Lower lobe of right lung (tissue), 2 donors: Measurements from ENCODE around the gene METTL9. TPM values are rescaled to one million over a fixed set of nuclear protein-coding genes. Genes with fewer than 3 reads are reported as not detected.
A peak's percentile ranks its signal among the peaks of the same experiment; 100 is the strongest.
"Not testable (repeated sequence)": the region's sequence is repeated elsewhere in the genome, so short reads cannot be mapped to it uniquely, and the experiment has no call there.

Source experiments
- ATAC-seq, 2 donors: fragments of 200-7000 bp; cut with Tn5 transposase; one replicate each; pipeline ENCODE4 v1.9.1; 2020 to 2022; ENCODE audit warnings: mild to moderate bottlenecking in 2 of 2, moderate library complexity in 2 of 2
- DNase-seq: peaks from one replicate; pipeline ENCODE4 v3.0.0-alpha.2; 2020
- H3K27ac ChIP-seq: fragments of 200-600 bp; one replicate; pipeline ENCODE4 v1.8.0; 2022
- H3K27me3 ChIP-seq: fragments of 200-600 bp; one replicate; pipeline ENCODE4 v1.8.0; 2022; ENCODE audit warnings: low read depth
- H3K36me3 ChIP-seq: fragments of 200-600 bp; one replicate; pipeline ENCODE4 v1.8.0; 2022; ENCODE audit warnings: mild to moderate bottlenecking
- H3K4me1 ChIP-seq: fragments of 200-600 bp; one replicate; pipeline ENCODE4 v1.8.0; 2022
- H3K4me3 ChIP-seq: fragments of 200-600 bp; one replicate; pipeline ENCODE4 v1.8.0; 2022; ENCODE audit warnings: mild to moderate bottlenecking
- H3K9me3 ChIP-seq: fragments of 200-600 bp; one replicate; pipeline ENCODE4 v1.8.0; 2022
- intact Hi-C: fragments of 100-400 bp; cut with DNase I; formaldehyde crosslinking; loops from one replicate; pipeline ENCODE4 v1.11.0; 2022
- total RNA-seq: library from RNA; stranded (reverse); fragmentation: NEBNext Ultra II Directional; extraction: Animal tissue kit (Norgen Biotek cat#: 25700); gene quantifications from one replicate; pipeline ENCODE4 v1.2.1, GENCODE V29; 2021
- TF ChIP-seq, protein P1 (sequence below): fragments of 200-600 bp; IDR thresholded peaks from one replicate; pipeline ENCODE4 v1.8.0; 2022; ENCODE audit warnings: antibody characterized with exemption, mild to moderate bottlenecking
- donor health status: DM: no; HTN: yes; CAD: no; lungs with severe emphysema.

Gene METTL9
- total RNA-seq, 1 donor from 2014 or later, result 74.1 TPM

GRCh38 chr16:21580807-21581206, 18.6 kb upstream of the METTL9 start:
- Histone ChIP-seq H3K9me3 (no peaks in the 10 kb centered on the region), H3K36me3 (no peaks in the 10 kb centered on the region), H3K4me1 (no peaks in the 10 kb centered on the region), H3K27me3 (no peaks in the 10 kb centered on the region), H3K4me3 (no peak overlapping the region), H3K27ac (no peak overlapping the region)
- TF ChIP-seq, protein P1, sequence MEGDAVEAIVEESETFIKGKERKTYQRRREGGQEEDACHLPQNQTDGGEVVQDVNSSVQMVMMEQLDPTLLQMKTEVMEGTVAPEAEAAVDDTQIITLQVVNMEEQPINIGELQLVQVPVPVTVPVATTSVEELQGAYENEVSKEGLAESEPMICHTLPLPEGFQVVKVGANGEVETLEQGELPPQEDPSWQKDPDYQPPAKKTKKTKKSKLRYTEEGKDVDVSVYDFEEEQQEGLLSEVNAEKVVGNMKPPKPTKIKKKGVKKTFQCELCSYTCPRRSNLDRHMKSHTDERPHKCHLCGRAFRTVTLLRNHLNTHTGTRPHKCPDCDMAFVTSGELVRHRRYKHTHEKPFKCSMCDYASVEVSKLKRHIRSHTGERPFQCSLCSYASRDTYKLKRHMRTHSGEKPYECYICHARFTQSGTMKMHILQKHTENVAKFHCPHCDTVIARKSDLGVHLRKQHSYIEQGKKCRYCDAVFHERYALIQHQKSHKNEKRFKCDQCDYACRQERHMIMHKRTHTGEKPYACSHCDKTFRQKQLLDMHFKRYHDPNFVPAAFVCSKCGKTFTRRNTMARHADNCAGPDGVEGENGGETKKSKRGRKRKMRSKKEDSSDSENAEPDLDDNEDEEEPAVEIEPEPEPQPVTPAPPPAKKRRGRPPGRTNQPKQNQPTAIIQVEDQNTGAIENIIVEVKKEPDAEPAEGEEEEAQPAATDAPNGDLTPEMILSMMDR, result no peak
- DNase-seq, result no peak
- intact Hi-C loops, result no loop called here
- ATAC-seq, result peak in 1 of 2 donors; percentile 28

GRCh38 chr16:21584817-21585216, 14.6 kb upstream of the METTL9 start:
- ATAC-seq (no peak), DNase-seq (no peak)
- intact Hi-C loops, result no loop called here
- H3K36me3 ChIP-seq, result no peaks in the 10 kb centered on the region
- no peaks in the 10 kb centered on the region for H3K9me3 ChIP-seq
- peaks cover 11% of the 10 kb centered on the region for H3K4me1 ChIP-seq
- TF ChIP-seq, protein P1, result no peak
- no peak overlapping the region for H3K27ac ChIP-seq
- H3K27me3 ChIP-seq, result no peaks in the 10 kb centered on the region
- H3K4me3 ChIP-seq, result no peak overlapping the region

DNA sequence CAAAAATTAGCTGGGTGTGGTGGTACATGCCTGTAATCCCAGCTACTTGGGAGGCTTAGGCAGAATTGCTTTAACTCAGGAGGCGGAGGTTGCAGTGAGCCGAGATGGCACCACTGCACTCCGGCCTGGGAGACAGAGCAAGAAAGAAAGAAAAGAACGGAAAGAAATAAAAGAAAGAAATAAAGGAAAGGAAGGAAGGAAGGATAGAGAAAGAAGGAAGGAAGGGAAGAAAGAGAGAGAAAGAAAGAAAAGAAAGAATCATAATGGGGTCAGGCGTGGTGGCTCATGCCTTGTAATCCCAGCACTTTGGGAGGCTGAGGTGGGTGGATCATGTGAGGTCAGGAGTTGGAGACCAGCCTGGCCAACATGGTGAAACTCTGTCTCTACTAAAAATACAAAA, 10.8 kb upstream of the METTL9 start:
- H3K27ac ChIP-seq, intact Hi-C loops, H3K9me3 ChIP-seq, ATAC-seq, H3K4me3 ChIP-seq, DNase-seq, H3K36me3 ChIP-seq, H3K27me3 ChIP-seq: not testable (repeated sequence)
- H3K4me1 ChIP-seq, result peaks cover 12% of the 10 kb centered on the region

GRCh38 chr16:21589551-21589950, 9.8 kb upstream of the METTL9 start:
- TF ChIP-seq, protein P1, result no peak
- Histone ChIP-seq H3K36me3 (no peaks in the 10 kb centered on the region), H3K4me1 (peaks cover 12% of the 10 kb centered on the region), H3K4me3 (no peak overlapping the region), H3K27me3 (no peaks in the 10 kb centered on the region), H3K9me3 (no peaks in the 10 kb centered on the region), H3K27ac (no peak overlapping the region)
- DNase-seq (no peak), ATAC-seq (no peak)
- intact Hi-C loops, result no loop called here

GRCh38 chr16:21590287-21590686, 9.1 kb upstream of the METTL9 start:
- H3K4me1 ChIP-seq, result peaks cover 12% of the 10 kb centered on the region
- TF ChIP-seq, protein P1, result no peak
- ATAC-seq (peak in 1 of 2 donors; percentile 46), DNase-seq (no peak)
- H3K27ac ChIP-seq, result no peak overlapping the region
- no peaks in the 10 kb centered on the region for H3K9me3 ChIP-seq
- H3K27me3 ChIP-seq, result no peaks in the 10 kb centered on the region
- H3K4me3 ChIP-seq, result no peak overlapping the region
- H3K36me3 ChIP-seq, result no peaks in the 10 kb centered on the region
- intact Hi-C loops, result no loop called here

DNA sequence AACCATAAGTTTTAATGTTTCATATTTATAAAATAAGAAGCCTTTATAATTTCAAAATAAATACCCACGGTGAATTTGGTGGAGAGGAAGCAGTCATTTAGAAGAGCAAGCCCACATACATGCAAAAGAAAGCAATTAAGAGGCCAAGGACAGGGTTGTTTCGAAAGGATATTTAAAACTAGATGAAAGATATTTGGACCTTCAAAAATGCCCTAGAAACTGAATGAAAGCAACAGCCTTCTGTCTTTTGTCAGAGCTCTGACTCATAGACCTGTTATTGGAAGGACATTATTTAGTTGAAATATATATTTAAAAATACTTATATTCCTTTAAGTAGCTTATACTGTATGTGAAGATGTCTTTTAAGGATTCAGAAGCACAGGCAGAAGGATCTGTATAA, 8.6 kb upstream of the METTL9 start:
- Histone ChIP-seq H3K36me3 (no peaks in the 10 kb centered on the region), H3K27ac (no peak overlapping the region), H3K9me3 (no peaks in the 10 kb centered on the region), H3K4me3 (no peak overlapping the region), H3K27me3 (no peaks in the 10 kb centered on the region), H3K4me1 (peaks cover 12% of the 10 kb centered on the region)
- intact Hi-C loops, result no loop called here
- no peak for ATAC-seq
- DNase-seq, result no peak
- TF ChIP-seq, protein P1, result no peak
